ENCODE results near the gene WDR37.

The WDR37 gene

GRCh38 chr10:1147810-1148209 lies 91.6 kb downstream of the WDR37 start:
- Histone ChIP-seq H3K4me2 (ENCODE audit: low read length, poor library complexity, severe bottlenecking) (no peak overlapping the region), H3K9ac (ENCODE audit: low read length) (no peak overlapping the region), H3K9me3 (ENCODE audit: control insufficient read depth, low read length) (peaks cover 16% of the 10 kb centered on the region), H4K91ac (ENCODE audit: low read length) (no peak overlapping the region), H3K27ac (ENCODE audit: low read length, poor library complexity, severe bottlenecking) (no peak overlapping the region), H2BK5ac (ENCODE audit: low read depth, low read length, poor library complexity, severe bottlenecking) (no peak overlapping the region), H3K18ac (ENCODE audit: low read depth in 1 of 2, low read length in 2 of 2) (no peak overlapping the region), H2AK5ac (ENCODE audit: low read length, severe bottlenecking) (no peak overlapping the region), H3K23ac (ENCODE audit: low read length in 2 of 2) (no peak overlapping the region), H2BK15ac (ENCODE audit: low read depth, poor library complexity, severe bottlenecking) (no peak overlapping the region), H3K14ac (ENCODE audit: low read length in 2 of 2) (no peak overlapping the region), H2BK120ac (ENCODE audit: low read depth, low read length) (no peak overlapping the region), H2AFZ (ENCODE audit: low read depth, low read length) (no peak overlapping the region), H3K4ac (ENCODE audit: low read depth in 1 of 2, low read length in 2 of 2) (no peak overlapping the region), H3K27me3 (ENCODE audit: control insufficient read depth in 1 of 2, insufficient read depth in 1 of 2, low read length in 2 of 2) (peaks cover 0 to 8% of the 10 kb centered on the region in 2 experiments), H3K4me1 (ENCODE audit: control insufficient read depth, insufficient read depth, low read depth, low read length) (peaks cover 18% of the 10 kb centered on the region), H2BK12ac (ENCODE audit: low read length in 2 of 2) (no peak overlapping the region), H3K4me3 (ENCODE audit: insufficient read depth in 1 of 2, low read depth in 1 of 2, low read length in 2 of 2) (no peak overlapping the region), H3K36me3 (ENCODE audit: control insufficient read depth in 1 of 2, insufficient read depth in 2 of 2, low read depth in 1 of 2, low read length in 2 of 2) (peaks cover 0 to 5% of the 10 kb centered on the region in 2 experiments), H3K79me1 (replicated peaks; ENCODE audit: low read length, poor library complexity, severe bottlenecking) (no peaks in the 10 kb centered on the region), H4K8ac (ENCODE audit: low read length) (no peak overlapping the region)
- no peak for DNase-seq
- 68% methylated on average over 1 of the region's 5 CpGs for WGBS

DNA sequence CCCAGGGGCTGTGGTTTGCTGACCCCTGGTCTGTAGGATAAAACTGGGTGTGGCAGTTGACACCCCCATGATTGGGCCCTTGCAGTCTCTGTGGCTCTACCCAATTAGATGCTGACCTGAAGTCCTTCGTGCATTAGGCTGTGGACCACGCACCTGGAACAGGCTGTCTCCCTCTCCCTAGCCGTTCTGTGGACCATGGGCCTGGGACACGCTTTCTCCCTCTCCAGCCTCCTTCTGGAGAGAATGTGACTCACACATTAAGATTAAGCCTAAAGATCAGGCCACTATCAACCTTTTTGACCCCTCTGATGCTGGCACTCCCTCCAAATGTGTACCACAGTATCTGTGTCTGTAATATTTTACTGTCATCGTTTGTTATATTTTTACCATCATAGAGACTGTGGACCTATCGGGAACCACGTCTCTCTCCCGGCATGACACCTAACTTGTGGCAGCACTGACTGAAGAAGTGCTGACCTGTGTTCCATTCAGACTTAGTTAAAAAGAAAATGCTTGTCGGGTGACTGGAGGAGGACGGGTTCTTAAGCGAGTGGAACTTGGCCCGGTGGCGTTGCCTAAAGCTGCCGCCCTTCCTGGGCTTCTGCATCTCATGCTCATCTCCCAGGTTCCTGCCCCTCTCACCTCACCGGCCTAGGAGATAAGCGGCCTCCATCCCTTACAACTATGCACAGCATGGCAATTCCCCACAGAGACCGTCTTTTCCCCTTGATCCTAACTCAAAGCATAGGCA lies 92.8 kb downstream of the WDR37 start:
- no peak overlapping the region for H2BK5ac ChIP-seq (ENCODE audit: low read depth, low read length, poor library complexity, severe bottlenecking)
- H3K4me2 ChIP-seq (ENCODE audit: low read length, poor library complexity, severe bottlenecking), result no peak overlapping the region
- H3K9me3 ChIP-seq (ENCODE audit: control insufficient read depth, low read length), result peaks cover 10% of the 10 kb centered on the region

GRCh38 chr10:1149793-1150637 lies 93.8 kb downstream of the WDR37 start:
- Histone ChIP-seq H3K36me3 (ENCODE audit: control insufficient read depth in 1 of 2, insufficient read depth in 2 of 2, low read depth in 1 of 2, low read length in 2 of 2) (peaks cover 0 to 5% of the 10 kb centered on the region in 2 experiments), H4K8ac (ENCODE audit: low read length) (no peak overlapping the region), H3K9ac (ENCODE audit: low read length) (no peak overlapping the region), H3K9me3 (ENCODE audit: control insufficient read depth, low read length) (peaks cover 9% of the 10 kb centered on the region), H3K4me3 (ENCODE audit: insufficient read depth in 1 of 2, low read depth in 1 of 2, low read length in 2 of 2) (no peak overlapping the region), H3K23ac (ENCODE audit: low read length in 2 of 2) (no peak overlapping the region), H2BK15ac (ENCODE audit: low read depth, poor library complexity, severe bottlenecking) (no peak overlapping the region), H2BK5ac (ENCODE audit: low read depth, low read length, poor library complexity, severe bottlenecking) (no peak overlapping the region), H3K14ac (ENCODE audit: low read length in 2 of 2) (no peak overlapping the region), H3K79me1 (replicated peaks; ENCODE audit: low read length, poor library complexity, severe bottlenecking) (no peaks in the 10 kb centered on the region), H3K4me1 (ENCODE audit: control insufficient read depth, insufficient read depth, low read depth, low read length) (peaks cover 18% of the 10 kb centered on the region), H4K91ac (ENCODE audit: low read length) (no peak overlapping the region), H3K4me2 (ENCODE audit: low read length, poor library complexity, severe bottlenecking) (no peak overlapping the region), H3K27me3 (ENCODE audit: control insufficient read depth in 1 of 2, insufficient read depth in 1 of 2, low read length in 2 of 2) (peaks cover 0 to 23% of the 10 kb centered on the region in 2 experiments), H2AK5ac (ENCODE audit: low read length, severe bottlenecking) (peak overlapping the region; percentile 35), H3K18ac (ENCODE audit: low read depth in 1 of 2, low read length in 2 of 2) (no peak overlapping the region), H3K27ac (ENCODE audit: low read length, poor library complexity, severe bottlenecking) (no peak overlapping the region), H2BK120ac (ENCODE audit: low read depth, low read length) (no peak overlapping the region), H2AFZ (ENCODE audit: low read depth, low read length) (no peak overlapping the region), H3K4ac (ENCODE audit: low read depth in 1 of 2, low read length in 2 of 2) (no peak overlapping the region), H2BK12ac (ENCODE audit: low read length in 2 of 2) (no peak overlapping the region)
- WGBS, result 87% methylated on average over 23 of the region's 23 CpGs
- DNase-seq, result no peak

More for the DNA sequence above, 92.8 kb downstream of the WDR37 start:
- no peaks in the 10 kb centered on the region for H3K79me1 ChIP-seq (replicated peaks; ENCODE audit: low read length, poor library complexity, severe bottlenecking)
- peaks cover 18% of the 10 kb centered on the region for H3K4me1 ChIP-seq (ENCODE audit: control insufficient read depth, insufficient read depth, low read depth, low read length)
- no peak overlapping the region for H2BK15ac ChIP-seq (ENCODE audit: low read depth, poor library complexity, severe bottlenecking)
- no peak overlapping the region for H4K8ac ChIP-seq (ENCODE audit: low read length)
- H2AK5ac ChIP-seq (ENCODE audit: low read length, severe bottlenecking), result no peak overlapping the region
- H4K91ac ChIP-seq (ENCODE audit: low read length), result no peak overlapping the region
- H3K9ac ChIP-seq (ENCODE audit: low read length), result no peak overlapping the region
- H3K23ac ChIP-seq (ENCODE audit: low read length in 2 of 2), result no peak overlapping the region
- H3K4me3 ChIP-seq (ENCODE audit: insufficient read depth in 1 of 2, low read depth in 1 of 2, low read length in 2 of 2), result no peak overlapping the region
- no peak overlapping the region for H2AFZ ChIP-seq (ENCODE audit: low read depth, low read length)
- no peak overlapping the region for H3K18ac ChIP-seq (ENCODE audit: low read depth in 1 of 2, low read length in 2 of 2)
- H2BK120ac ChIP-seq (ENCODE audit: low read depth, low read length), result no peak overlapping the region
- no peak for DNase-seq
- no peak overlapping the region for H3K4ac ChIP-seq (ENCODE audit: low read depth in 1 of 2, low read length in 2 of 2)
- no peak overlapping the region for H2BK12ac ChIP-seq (ENCODE audit: low read length in 2 of 2)
- no peak overlapping the region for H3K14ac ChIP-seq (ENCODE audit: low read length in 2 of 2)
- H3K27ac ChIP-seq (ENCODE audit: low read length, poor library complexity, severe bottlenecking), result no peak overlapping the region
- H3K36me3 ChIP-seq (ENCODE audit: control insufficient read depth in 1 of 2, insufficient read depth in 2 of 2, low read depth in 1 of 2, low read length in 2 of 2), result peaks cover 0 to 5% of the 10 kb centered on the region in 2 experiments
- H3K27me3 ChIP-seq (ENCODE audit: control insufficient read depth in 1 of 2, insufficient read depth in 1 of 2, low read length in 2 of 2), result peaks cover 0 to 14% of the 10 kb centered on the region in 2 experiments
- 93% methylated on average over 17 of the region's 17 CpGs for WGBS

- 85% methylated on average over 13 of the region's 13 CpGs for WGBS
- Histone ChIP-seq H3K4me1 (ENCODE audit: control insufficient read depth, insufficient read depth, low read depth, low read length) (peaks cover 18% of the 10 kb centered on the region), H3K4me2 (ENCODE audit: low read length, poor library complexity, severe bottlenecking) (no peak overlapping the region), H3K18ac (ENCODE audit: low read depth in 1 of 2, low read length in 2 of 2) (no peak overlapping the region), H3K9ac (ENCODE audit: low read length) (no peak overlapping the region), H3K4ac (ENCODE audit: low read depth in 1 of 2, low read length in 2 of 2) (no peak overlapping the region), H2BK120ac (ENCODE audit: low read depth, low read length) (no peak overlapping the region), H3K27me3 (ENCODE audit: control insufficient read depth in 1 of 2, insufficient read depth in 1 of 2, low read length in 2 of 2) (peaks cover 0 to 29% of the 10 kb centered on the region in 2 experiments), H3K4me3 (ENCODE audit: insufficient read depth in 1 of 2, low read depth in 1 of 2, low read length in 2 of 2) (no peak overlapping the region), H2AFZ (ENCODE audit: low read depth, low read length) (no peak overlapping the region), H2BK5ac (ENCODE audit: low read depth, low read length, poor library complexity, severe bottlenecking) (peak overlapping the region; percentile 20), H3K27ac (ENCODE audit: low read length, poor library complexity, severe bottlenecking) (no peak overlapping the region), H2BK12ac (ENCODE audit: low read length in 2 of 2) (no peak overlapping the region), H2BK15ac (ENCODE audit: low read depth, poor library complexity, severe bottlenecking) (no peak overlapping the region), H3K14ac (ENCODE audit: low read length in 2 of 2) (no peak overlapping the region), H4K91ac (ENCODE audit: low read length) (no peak overlapping the region), H4K8ac (ENCODE audit: low read length) (no peak overlapping the region), H3K79me1 (replicated peaks; ENCODE audit: low read length, poor library complexity, severe bottlenecking) (no peaks in the 10 kb centered on the region), H3K36me3 (ENCODE audit: control insufficient read depth in 1 of 2, insufficient read depth in 2 of 2, low read depth in 1 of 2, low read length in 2 of 2) (peaks cover 0 to 5% of the 10 kb centered on the region in 2 experiments), H2AK5ac (ENCODE audit: low read length, severe bottlenecking) (peak overlapping the region; percentile 35), H3K23ac (ENCODE audit: low read length in 2 of 2) (no peak overlapping the region), H3K9me3 (ENCODE audit: control insufficient read depth, low read length) (peaks cover 6% of the 10 kb centered on the region)
- no peak for DNase-seq
Observed at GRCh38 chr10:1150638-1150955, 94.4 kb downstream of the WDR37 start.

Measured in mesenchymal stem cell (in vitro differentiated cells and primary cell).